ENCODE results near the gene DARS2. TPM values are rescaled to one million over a fixed set of nuclear protein-coding genes. Genes with fewer than 3 reads are reported as not detected.

The DARS2 gene
- polyA plus RNA-seq, 1 donor from 2014 or later = 4.5 TPM

DNA sequence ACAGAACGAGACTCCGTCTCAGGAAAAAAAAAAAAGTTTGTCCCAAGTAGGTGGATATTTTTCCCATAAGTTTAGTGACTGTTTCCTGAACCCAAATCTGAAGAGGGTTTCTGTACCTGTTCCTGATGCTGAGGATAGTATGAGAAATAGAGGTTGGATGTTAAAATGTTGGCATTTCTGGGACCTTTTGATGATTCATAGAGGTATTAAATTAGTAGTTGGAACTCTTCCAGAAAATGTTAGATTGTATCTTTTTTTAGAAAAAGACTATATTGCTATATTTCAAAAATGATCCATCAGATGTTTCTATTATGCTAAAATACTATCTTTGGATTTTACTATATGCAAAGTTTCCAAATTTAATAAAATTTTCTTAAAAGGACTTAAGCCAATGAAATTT is 3.1 kb downstream of the DARS2 start:
- no peak overlapping the region for H3K4me3 ChIP-seq (ENCODE audit: low read length)
- no peak for TF ChIP-seq POLR2AphosphoS5 (IDR thresholded peaks at IDR 0.05)
- no peak overlapping the region for H3K27ac ChIP-seq (ENCODE audit: low read length)
- no peak overlapping the region for H2AFZ ChIP-seq (ENCODE audit: low read depth, low read length)
- H3K79me2 ChIP-seq (replicated peaks; ENCODE audit: insufficient read depth, low read length) = peaks cover 15% of the 10 kb centered on the region
- H4K20me1 ChIP-seq (ENCODE audit: insufficient read depth) = no peaks in the 10 kb centered on the region
- no peaks in the 10 kb centered on the region for H3K36me3 ChIP-seq (ENCODE audit: insufficient read depth, low read length)
- no peaks in the 10 kb centered on the region for H3K9me3 ChIP-seq (ENCODE audit: low read length)
- H3K27me3 ChIP-seq (ENCODE audit: insufficient read depth, low read depth, low read length) = no peaks in the 10 kb centered on the region
- H3K9ac ChIP-seq (ENCODE audit: low read length) = no peak overlapping the region
- no peaks in the 10 kb centered on the region for H3K9me2 ChIP-seq (ENCODE audit: insufficient read depth, low read length)
- H3K4me2 ChIP-seq (ENCODE audit: low read length) = no peak overlapping the region
- no peaks in the 10 kb centered on the region for H3F3A ChIP-seq (ENCODE audit: insufficient read depth, low read length, poor library complexity, severe bottlenecking)

DNA sequence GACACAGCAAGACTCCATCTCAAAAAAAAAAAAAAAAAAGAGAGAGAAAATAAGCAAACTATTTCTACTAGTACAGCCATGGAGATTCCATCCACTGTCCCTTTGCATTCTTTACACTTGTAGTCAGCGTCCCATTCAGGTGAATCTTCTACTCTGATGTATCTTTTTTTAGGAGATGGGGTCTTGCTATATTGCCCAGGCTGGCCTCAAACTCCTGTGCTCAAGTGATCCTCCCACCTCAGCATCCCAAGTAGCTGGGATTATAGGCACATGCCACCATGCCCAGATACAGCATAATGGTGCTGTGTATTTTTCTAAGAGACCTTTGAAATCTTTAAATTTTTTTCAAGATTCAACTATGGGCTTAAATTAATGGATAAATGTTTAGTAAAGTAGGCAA is 8.3 kb downstream of the DARS2 start:
- Histone ChIP-seq H3K36me3 (ENCODE audit: insufficient read depth, low read length) (no peaks in the 10 kb centered on the region), H4K20me1 (ENCODE audit: insufficient read depth) (no peaks in the 10 kb centered on the region)

DNA sequence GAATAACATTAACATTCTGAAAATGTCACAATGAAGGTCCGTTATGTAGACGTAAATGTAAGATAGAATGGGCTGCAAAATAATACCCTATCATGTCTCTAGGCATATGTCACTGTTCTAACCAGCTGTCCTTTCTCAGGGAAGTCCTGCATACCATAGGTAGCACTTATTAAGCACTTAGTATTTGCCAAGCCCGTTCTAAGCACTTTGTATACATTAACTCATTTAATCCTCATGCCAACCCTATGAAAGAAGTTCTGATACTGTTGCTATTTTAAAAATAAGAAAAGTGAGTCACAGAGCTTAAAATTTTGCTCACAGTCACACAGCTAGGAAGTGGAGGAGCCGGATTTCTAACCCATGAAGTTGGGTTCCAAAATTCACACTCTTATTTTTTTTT is 27.6 kb downstream of the DARS2 start:
- no peak overlapping the region for H3K9ac ChIP-seq (ENCODE audit: low read length)
- no peak overlapping the region for H3K27ac ChIP-seq (ENCODE audit: low read length)
- no peaks in the 10 kb centered on the region for H3K9me2 ChIP-seq (ENCODE audit: insufficient read depth, low read length)
- no peak overlapping the region for H3K4me3 ChIP-seq (ENCODE audit: low read length)
- TF ChIP-seq, protein P1, sequence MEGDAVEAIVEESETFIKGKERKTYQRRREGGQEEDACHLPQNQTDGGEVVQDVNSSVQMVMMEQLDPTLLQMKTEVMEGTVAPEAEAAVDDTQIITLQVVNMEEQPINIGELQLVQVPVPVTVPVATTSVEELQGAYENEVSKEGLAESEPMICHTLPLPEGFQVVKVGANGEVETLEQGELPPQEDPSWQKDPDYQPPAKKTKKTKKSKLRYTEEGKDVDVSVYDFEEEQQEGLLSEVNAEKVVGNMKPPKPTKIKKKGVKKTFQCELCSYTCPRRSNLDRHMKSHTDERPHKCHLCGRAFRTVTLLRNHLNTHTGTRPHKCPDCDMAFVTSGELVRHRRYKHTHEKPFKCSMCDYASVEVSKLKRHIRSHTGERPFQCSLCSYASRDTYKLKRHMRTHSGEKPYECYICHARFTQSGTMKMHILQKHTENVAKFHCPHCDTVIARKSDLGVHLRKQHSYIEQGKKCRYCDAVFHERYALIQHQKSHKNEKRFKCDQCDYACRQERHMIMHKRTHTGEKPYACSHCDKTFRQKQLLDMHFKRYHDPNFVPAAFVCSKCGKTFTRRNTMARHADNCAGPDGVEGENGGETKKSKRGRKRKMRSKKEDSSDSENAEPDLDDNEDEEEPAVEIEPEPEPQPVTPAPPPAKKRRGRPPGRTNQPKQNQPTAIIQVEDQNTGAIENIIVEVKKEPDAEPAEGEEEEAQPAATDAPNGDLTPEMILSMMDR (IDR thresholded peaks at IDR 0.05; ENCODE audit: poor library complexity, severe bottlenecking) = no peak
- TF ChIP-seq SMC3 (conservative IDR thresholded peaks at IDR 0.05; ENCODE audit: poor library complexity) (no peak), RAD21 (conservative IDR thresholded peaks at IDR 0.05) (no peak)
- no peak overlapping the region for H3K4me2 ChIP-seq (ENCODE audit: low read length)
- no peaks in the 10 kb centered on the region for H3K27me3 ChIP-seq (ENCODE audit: insufficient read depth, low read depth, low read length)
- no peaks in the 10 kb centered on the region for H3K9me3 ChIP-seq (ENCODE audit: low read length)
- no peak overlapping the region for H2AFZ ChIP-seq (ENCODE audit: low read depth, low read length)
- peaks cover 5% of the 10 kb centered on the region for H3K36me3 ChIP-seq (ENCODE audit: insufficient read depth, low read length)
- H4K20me1 ChIP-seq (ENCODE audit: insufficient read depth) = no peaks in the 10 kb centered on the region
- no peaks in the 10 kb centered on the region for H3K79me2 ChIP-seq (replicated peaks; ENCODE audit: insufficient read depth, low read length)
- H3F3A ChIP-seq (ENCODE audit: insufficient read depth, low read length, poor library complexity, severe bottlenecking) = no peaks in the 10 kb centered on the region

More for the DNA sequence above, 8.3 kb downstream of the DARS2 start:
- no peak for TF ChIP-seq RAD21 (conservative IDR thresholded peaks at IDR 0.05)
- TF ChIP-seq SMC3 (conservative IDR thresholded peaks at IDR 0.05; ENCODE audit: poor library complexity) = no peak
- no peak for TF ChIP-seq TAF1 (IDR thresholded peaks at IDR 0.05; ENCODE audit: low read depth)
- no peak for TF ChIP-seq POLR2AphosphoS5 (IDR thresholded peaks at IDR 0.05)
- TF ChIP-seq, protein P2, sequence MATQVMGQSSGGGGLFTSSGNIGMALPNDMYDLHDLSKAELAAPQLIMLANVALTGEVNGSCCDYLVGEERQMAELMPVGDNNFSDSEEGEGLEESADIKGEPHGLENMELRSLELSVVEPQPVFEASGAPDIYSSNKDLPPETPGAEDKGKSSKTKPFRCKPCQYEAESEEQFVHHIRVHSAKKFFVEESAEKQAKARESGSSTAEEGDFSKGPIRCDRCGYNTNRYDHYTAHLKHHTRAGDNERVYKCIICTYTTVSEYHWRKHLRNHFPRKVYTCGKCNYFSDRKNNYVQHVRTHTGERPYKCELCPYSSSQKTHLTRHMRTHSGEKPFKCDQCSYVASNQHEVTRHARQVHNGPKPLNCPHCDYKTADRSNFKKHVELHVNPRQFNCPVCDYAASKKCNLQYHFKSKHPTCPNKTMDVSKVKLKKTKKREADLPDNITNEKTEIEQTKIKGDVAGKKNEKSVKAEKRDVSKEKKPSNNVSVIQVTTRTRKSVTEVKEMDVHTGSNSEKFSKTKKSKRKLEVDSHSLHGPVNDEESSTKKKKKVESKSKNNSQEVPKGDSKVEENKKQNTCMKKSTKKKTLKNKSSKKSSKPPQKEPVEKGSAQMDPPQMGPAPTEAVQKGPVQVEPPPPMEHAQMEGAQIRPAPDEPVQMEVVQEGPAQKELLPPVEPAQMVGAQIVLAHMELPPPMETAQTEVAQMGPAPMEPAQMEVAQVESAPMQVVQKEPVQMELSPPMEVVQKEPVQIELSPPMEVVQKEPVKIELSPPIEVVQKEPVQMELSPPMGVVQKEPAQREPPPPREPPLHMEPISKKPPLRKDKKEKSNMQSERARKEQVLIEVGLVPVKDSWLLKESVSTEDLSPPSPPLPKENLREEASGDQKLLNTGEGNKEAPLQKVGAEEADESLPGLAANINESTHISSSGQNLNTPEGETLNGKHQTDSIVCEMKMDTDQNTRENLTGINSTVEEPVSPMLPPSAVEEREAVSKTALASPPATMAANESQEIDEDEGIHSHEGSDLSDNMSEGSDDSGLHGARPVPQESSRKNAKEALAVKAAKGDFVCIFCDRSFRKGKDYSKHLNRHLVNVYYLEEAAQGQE (IDR thresholded peaks at IDR 0.05; ENCODE audit: borderline replicate concordance) = no peak
- TF ChIP-seq MXI1 (conservative IDR thresholded peaks at IDR 0.05; ENCODE audit: poor library complexity, severe bottlenecking) = no peak
- TF ChIP-seq, protein P1 (IDR thresholded peaks at IDR 0.05; ENCODE audit: poor library complexity, severe bottlenecking) = no peak
- no peak for TF ChIP-seq EP300 (conservative IDR thresholded peaks at IDR 0.05; ENCODE audit: poor library complexity, severe bottlenecking)
- H3F3A ChIP-seq (ENCODE audit: insufficient read depth, low read length, poor library complexity, severe bottlenecking) = no peaks in the 10 kb centered on the region
- no peaks in the 10 kb centered on the region for H3K9me3 ChIP-seq (ENCODE audit: low read length)
- H3K27me3 ChIP-seq (ENCODE audit: insufficient read depth, low read depth, low read length) = no peaks in the 10 kb centered on the region
- H3K4me3 ChIP-seq (ENCODE audit: low read length) = no peak overlapping the region
- no peak overlapping the region for H3K27ac ChIP-seq (ENCODE audit: low read length)
- no peak overlapping the region for H3K9ac ChIP-seq (ENCODE audit: low read length)
- no peaks in the 10 kb centered on the region for H3K9me2 ChIP-seq (ENCODE audit: insufficient read depth, low read length)
- H3K79me2 ChIP-seq (replicated peaks; ENCODE audit: insufficient read depth, low read length) = peaks cover 4% of the 10 kb centered on the region
- H2AFZ ChIP-seq (ENCODE audit: low read depth, low read length) = no peak overlapping the region
- H3K4me2 ChIP-seq (ENCODE audit: low read length) = no peak overlapping the region

Data from neural cell (in vitro differentiated cells).